Endothelial cell of umbilical vein (primary cell): ENCODE measurements around the gene P2RY1. TPM values are rescaled to one million over a fixed set of nuclear protein-coding genes. Genes with fewer than 3 reads are reported as not detected.

Source experiments
- BruUV-seq: library from RNA; stranded (reverse); fragments of 400-500 nt; replicated peaks from 2 replicates; lab custom pipeline; 2021; lab: Mats Ljungman, UMichigan
- CTCF ChIA-PET: fragments of 300-600, 350-600 bp; sonication (Branson Sonifier 250); formaldehyde crosslinking; loops from one replicate; lab custom pipeline; 2021; ENCODE audit warnings: antibody characterized with exemption, inconsistent platforms; lab: Charles Lee
- POLR2A ChIA-PET: fragments of 300-600, 350-600 bp; sonication (Branson Sonifier 250); formaldehyde crosslinking; loops from one replicate; lab custom pipeline; 2021; ENCODE audit warnings: antibody characterized with exemption, inconsistent platforms; lab: Charles Lee
- DNase-seq: peaks from one replicate; pipeline ENCODE4 v3.0.0-alpha.2; 2011; ENCODE audit warnings: low read depth, low spot score
- FAIRE-seq: peaks from 2 replicates; lab custom pipeline; 2011; peaks lifted over from hg19 to GRCh38; lab: Jason Lieb, UNC
- H2AFZ ChIP-seq: 2 replicates; pipeline ENCODE4 v1.6.0; 2012; ENCODE audit warnings: low read depth, low read length, control low read depth, inconsistent platforms
- H3K27ac ChIP-seq: 2 replicates; pipeline ENCODE4 v1.5.1; 2011; ENCODE audit warnings: low read depth, mild to moderate bottlenecking, control low read depth, low read length, moderate library complexity; ENCODE audit not compliant: insufficient read depth
- H3K27me3 ChIP-seq, 2 experiments: 2 replicates each; pipeline versions ENCODE4 v1.6.0 to v1.6.1; 2011; ENCODE audit warnings: low read length in 2 of 2, mixed read lengths in 1 of 2; ENCODE audit not compliant: control insufficient read depth in 2 of 2, insufficient read depth in 2 of 2
- H3K36me3 ChIP-seq, 2 experiments: 2 replicates in 1 of 2; 3 replicates in 1 of 2; pipeline ENCODE4 v1.5.1; 2011; ENCODE audit warnings: low read length in 2 of 2, mild to moderate bottlenecking in 1 of 2, moderate library complexity in 1 of 2; ENCODE audit not compliant: control insufficient read depth in 2 of 2, insufficient read depth in 2 of 2; ENCODE audit errors: extremely low read depth in 1 of 2
- H3K4me1 ChIP-seq: 3 replicates; pipeline ENCODE4 v1.5.1; 2011; ENCODE audit warnings: mild to moderate bottlenecking, low read length; ENCODE audit not compliant: control insufficient read depth, insufficient read depth; ENCODE audit errors: extremely low read depth
- H3K4me2 ChIP-seq: 2 replicates; pipeline ENCODE4 v1.6.1; 2011; ENCODE audit warnings: low read length, control low read depth, mixed read lengths; ENCODE audit not compliant: insufficient read depth
- H3K4me3 ChIP-seq, 3 experiments: fragments of 200-600 bp in 1 of 3; sonication (generic), shearing (Covaris generic) in 1 of 3; replicated peaks in 1 of 3; 2 replicates each; pipeline ENCODE4 v1.5.1; 2011 to 2016; ENCODE audit warnings: control low read depth in 3 of 3, low read length in 3 of 3, mild to moderate bottlenecking in 2 of 3, inconsistent platforms in 1 of 3, low read depth in 1 of 3, moderate library complexity in 1 of 3; ENCODE audit not compliant: insufficient read depth in 1 of 3
- H3K79me2 ChIP-seq: 2 replicates; pipeline ENCODE4 v1.6.0; 2012; ENCODE audit warnings: low read length, inconsistent platforms; ENCODE audit not compliant: control insufficient read depth, insufficient read depth
- H3K9ac ChIP-seq: replicated peaks from 2 replicates; pipeline ENCODE3; 2011; ENCODE audit warnings: low read length, control low read depth; ENCODE audit not compliant: insufficient read depth; ENCODE audit errors: extremely low read depth
- H3K9me1 ChIP-seq: replicated peaks from 3 replicates; pipeline ENCODE4 v1.6.0; 2011; ENCODE audit warnings: mild to moderate bottlenecking, low read length; ENCODE audit not compliant: control insufficient read depth, insufficient read depth; ENCODE audit errors: extremely low read depth
- H3K9me3 ChIP-seq: replicated peaks from 2 replicates; pipeline ENCODE4 v1.5.1; 2012; ENCODE audit warnings: low read length, inconsistent platforms; ENCODE audit not compliant: control insufficient read depth, insufficient read depth
- H4K20me1 ChIP-seq: replicated peaks from 2 replicates; pipeline ENCODE3; 2011; ENCODE audit warnings: mild to moderate bottlenecking, low read length; ENCODE audit not compliant: control insufficient read depth, insufficient read depth; ENCODE audit errors: extremely low read depth
- EZH2 ChIP-seq: IDR thresholded peaks from 2 replicates; pipeline ENCODE4 v1.6.1; 2012; ENCODE audit warnings: borderline replicate concordance, low read depth, mild to moderate bottlenecking, moderate library complexity, low read length, inconsistent platforms; ENCODE audit not compliant: severe bottlenecking
- FOS ChIP-seq: IDR thresholded peaks from 2 replicates; pipeline ENCODE4 v1.6.1; 2011; ENCODE audit warnings: mild to moderate bottlenecking, low read length, moderate library complexity, borderline replicate concordance; ENCODE audit not compliant: insufficient read depth
- GATA2 ChIP-seq: IDR thresholded peaks from 2 replicates; pipeline ENCODE4 v1.7.0; 2011; ENCODE audit warnings: low read depth, mild to moderate bottlenecking, moderate library complexity, mixed read lengths, low read length; ENCODE audit not compliant: insufficient read length, insufficient read depth
- MAX ChIP-seq: IDR thresholded peaks from 2 replicates; pipeline ENCODE4 v1.6.1; 2011; ENCODE audit not compliant: insufficient read depth, insufficient read length
- POLR2AphosphoS5 ChIP-seq: IDR thresholded peaks from 2 replicates; pipeline ENCODE4 v1.6.1; 2012; ENCODE audit warnings: low read depth, mild to moderate bottlenecking, control low read depth, low read length, moderate library complexity; ENCODE audit not compliant: insufficient read depth
- dilution Hi-C: fragments of 300-500 bp; cut with MboI; formaldehyde crosslinking; loops from one replicate; pipeline ENCODE4 v1.15.0; 2019; ENCODE audit warnings: low sequenced_read_pairs; ENCODE audit not compliant: extremely low pct_ligation_motif_present
- intact Hi-C: fragments of 100-400 bp; cut with micrococcal nuclease; formaldehyde crosslinking; loops from one replicate; pipeline ENCODE4 v1.10.0; 2022
- polyA plus RNA-seq, 4 experiments: library from polyadenylated mRNA; depleted of rRNA in 3 of 4; stranded (reverse) in 3 of 4; unstranded in 1 of 4; fragments of >200 nt; gene quantifications; 2 replicates each; pipeline versions ENCODE4 v1.2.1 to v1.2.3, GENCODE V29; 2011 to 2012; ENCODE audit warnings: missing spikeins in 1 of 4
- total RNA-seq: library from RNA; stranded (reverse); gene quantifications from 2 replicates; pipeline ENCODE4 v1.2.3, GENCODE V29; 2021

P2RY1 gene
- total and polyA plus RNA-seq, 2 donors (not counting 3 experiments of a cell fraction or from before 2014, with no cell fraction given): 0.81 to 1.7 TPM

- Histone ChIP-seq H3K4me3 (peak overlapping the region; percentile 51 to 77 (median 66)), H3K4me1 (peaks cover 6% of the 10 kb centered on the region), H3K27me3 (peaks cover 0 to 3% of the 10 kb centered on the region in 2 experiments), H3K36me3 (no peaks in the 10 kb centered on the region), H3K9ac (peak overlapping the region; percentile 13), H3K9me1 (no peaks in the 10 kb centered on the region), H3K27ac (no peak overlapping the region), H4K20me1 (no peaks in the 10 kb centered on the region), H2AFZ (peak overlapping the region; percentile 98), H3K9me3 (no peaks in the 10 kb centered on the region), H3K4me2 (peak overlapping the region; percentile 93), H3K79me2 (no peaks in the 10 kb centered on the region)
- ChIA-PET CTCF (interaction anchor here (1.0 to 1.5 kb wide), 7 partner anchors 13 to 325 kb away, joined by 3 to 5 read pairs (median 3); no protein-coding TSS in a partner anchor), POLR2A (no interaction called here)
- FAIRE-seq (peak; percentile 46), DNase-seq (peak; percentile 37)
- TF ChIP-seq EZH2 (peak; percentile 52), POLR2AphosphoS5 (no peak)
- dilution Hi-C loops (no loop called here), intact Hi-C loops (loop anchor here (2.0 to 5.0 kb wide), 2 partner anchors 127 to 239 kb away; no protein-coding TSS in a partner anchor)
- BruUV-seq: no TSS peak
These were observed 721 bp downstream of the P2RY1 start for GRCh38 chr3:152835601-152836102.

- intact Hi-C loops: loop anchor here (5.0 kb wide), 1 partner anchor 126 kb away; no protein-coding TSS in a partner anchor
- no TSS peak for BruUV-seq
- no peak for FAIRE-seq
These were observed 1.3 kb downstream of the P2RY1 start for GRCh38 chr3:152836269-152836668.

More at GRCh38 chr3:152836269-152836668, 1.3 kb downstream of the P2RY1 start:
- no peak for DNase-seq
- ChIA-PET POLR2A (no interaction called here), CTCF (no interaction called here)
- no peak overlapping the region for H3K9ac ChIP-seq
- dilution Hi-C loops: no loop called here
- no peak overlapping the region for H3K27ac ChIP-seq
- H3K4me2 ChIP-seq: peak overlapping the region; percentile 93
- H3K27me3 ChIP-seq: peaks cover 0 to 3% of the 10 kb centered on the region in 2 experiments
- no peak for TF ChIP-seq GATA2
- TF ChIP-seq MAX: no peak
- no peak for TF ChIP-seq FOS
- no peak overlapping the region for H2AFZ ChIP-seq
- no peaks in the 10 kb centered on the region for H3K36me3 ChIP-seq
- no peaks in the 10 kb centered on the region for H4K20me1 ChIP-seq
- no peaks in the 10 kb centered on the region for H3K79me2 ChIP-seq
- H3K4me3 ChIP-seq: no peak overlapping the region
- H3K9me1 ChIP-seq: no peaks in the 10 kb centered on the region
- no peaks in the 10 kb centered on the region for H3K9me3 ChIP-seq
- H3K4me1 ChIP-seq: peaks cover 6% of the 10 kb centered on the region
